H7 (cell line): ENCODE data around the gene ITGBL1. TPM values are rescaled to one million over a fixed set of nuclear protein-coding genes. Genes with fewer than 3 reads are reported as not detected.

ENCODE experiments used
- DNase-seq: peaks from one replicate; pipeline ENCODE4 v3.0.0; 2012
- H3K27me3 ChIP-seq: 2 replicates; pipeline ENCODE4 v1.6.0; 2011; ENCODE audit warnings: mild to moderate bottlenecking, low read length; ENCODE audit not compliant: control insufficient read depth, insufficient read depth
- H3K36me3 ChIP-seq: replicated peaks from 2 replicates; pipeline ENCODE4 v1.5.1; 2011; ENCODE audit warnings: low read length; ENCODE audit not compliant: control insufficient read depth, insufficient read depth
- H3K4me3 ChIP-seq: 2 replicates; pipeline ENCODE4 v1.5.1; 2011; ENCODE audit warnings: low read depth, mild to moderate bottlenecking, control low read depth, low read length, moderate library complexity; ENCODE audit not compliant: insufficient read depth
- total RNA-seq: library from RNA; depleted of rRNA; stranded (reverse); fragments of >200 nt; shearing (Covaris generic); gene quantifications from 2 replicates; pipeline ENCODE4 v1.2.3, GENCODE V29; 2014; rRNA removed

The ITGBL1 gene
- total RNA-seq, 1 experiment from 2014 or later: 0.03 TPM

GRCh38 chr13:101755228-101755887 is 302.9 kb downstream of the ITGBL1 start:
- Histone ChIP-seq H3K27me3 (no peaks in the 10 kb centered on the region), H3K4me3 (no peak overlapping the region), H3K36me3 (no peaks in the 10 kb centered on the region)
- no peak for DNase-seq

DNA sequence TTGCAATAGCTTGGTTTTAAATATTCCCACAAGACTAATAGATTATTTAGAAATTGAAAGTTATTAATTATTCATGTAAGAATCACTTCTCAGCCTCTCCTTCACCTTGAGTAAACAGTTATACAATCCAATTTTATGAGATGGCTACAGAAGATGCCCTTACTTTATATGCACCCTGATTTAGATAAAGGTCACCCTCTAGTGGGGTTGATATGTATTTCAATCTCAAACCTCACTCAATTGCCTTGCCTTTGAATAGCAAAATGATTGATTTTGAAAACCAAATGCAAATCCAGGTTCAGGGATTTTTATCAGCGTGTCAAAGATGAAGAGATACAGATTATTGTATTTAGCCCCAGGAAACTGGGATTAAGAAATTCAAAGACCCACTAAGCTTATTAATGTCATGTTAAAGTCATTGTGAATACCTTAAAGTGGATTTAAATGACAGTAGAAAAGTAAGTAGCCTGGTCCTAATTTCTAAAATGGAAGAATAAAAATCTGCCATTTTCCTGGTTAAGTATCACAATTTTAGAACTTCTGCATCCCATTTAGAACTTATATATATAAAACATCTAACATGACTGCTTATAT is 305.1 kb downstream of the ITGBL1 start:
- Histone ChIP-seq H3K36me3 (no peaks in the 10 kb centered on the region), H3K27me3 (no peaks in the 10 kb centered on the region), H3K4me3 (no peak overlapping the region)
- DNase-seq: no peak

DNA sequence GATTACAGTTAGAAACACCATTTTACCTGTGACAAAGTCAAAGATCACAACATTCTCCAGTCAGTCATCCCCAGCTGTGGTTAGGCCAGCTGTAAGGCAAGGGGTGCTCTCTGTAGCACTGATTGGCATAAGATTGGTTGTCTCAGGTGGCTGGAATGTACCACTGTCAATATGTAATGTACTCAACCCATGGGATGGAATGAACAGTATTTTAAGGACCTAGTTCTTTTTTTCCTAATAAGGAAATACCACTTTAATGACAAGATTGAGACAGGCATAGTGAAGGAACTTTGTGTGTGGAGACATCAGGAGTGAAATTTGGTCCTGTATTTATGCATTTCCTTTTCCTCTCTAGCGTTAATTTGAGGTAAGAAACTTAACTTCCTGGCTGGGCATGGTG is 310.7 kb downstream of the ITGBL1 start:
- no peak for DNase-seq
- H3K27me3 ChIP-seq: no peaks in the 10 kb centered on the region

More for the DNA sequence above, 310.7 kb downstream of the ITGBL1 start:
- Histone ChIP-seq H3K4me3 (no peak overlapping the region), H3K36me3 (no peaks in the 10 kb centered on the region)

Other genes with a start within 250 kb of the ITGBL1 start
- 0.07 TPM in 2 replicates for gene NALCN, start 36.2 kb upstream of the ITGBL1 start, total RNA-seq